IPS-15b (cell line): ENCODE data around the gene TMX4.
"Not testable (repeated sequence)": the region's sequence is repeated elsewhere in the genome, so short reads cannot be mapped to it uniquely, and the experiment has no call there.

Experiments
- H3K27me3 ChIP-seq: one replicate; pipeline ENCODE4 v1.6.1; 2013; ENCODE audit warnings: low read length; ENCODE audit not compliant: control insufficient read depth, insufficient read depth
- H3K36me3 ChIP-seq: one replicate; pipeline ENCODE4 v1.6.1; 2013; ENCODE audit warnings: low read length; ENCODE audit not compliant: control insufficient read depth, insufficient read depth
- H3K4me1 ChIP-seq: one replicate; pipeline ENCODE4 v1.6.1; 2013; ENCODE audit warnings: mild to moderate bottlenecking, low read length; ENCODE audit not compliant: control insufficient read depth, insufficient read depth
- H3K4me3 ChIP-seq: one replicate; pipeline ENCODE4 v1.5.1; 2013; ENCODE audit warnings: low read depth, low read length
- H3K9ac ChIP-seq: one replicate; pipeline ENCODE4 v1.6.1; 2013; ENCODE audit warnings: low read depth, mild to moderate bottlenecking, low read length
- H3K9me3 ChIP-seq: one replicate; pipeline ENCODE4 v1.6.1; 2013; ENCODE audit warnings: mild to moderate bottlenecking, low read length; ENCODE audit not compliant: control insufficient read depth, insufficient read depth

TMX4 gene

GRCh38 chr20:7984192-7984591 is 35.4 kb downstream of the TMX4 start:
- H3K4me1 ChIP-seq: peaks cover 4% of the 10 kb centered on the region
- H3K9ac ChIP-seq: no peak overlapping the region
- no peaks in the 10 kb centered on the region for H3K36me3 ChIP-seq
- no peaks in the 10 kb centered on the region for H3K27me3 ChIP-seq
- H3K9me3 ChIP-seq: no peaks in the 10 kb centered on the region
- H3K4me3 ChIP-seq: no peak overlapping the region

GRCh38 chr20:7981374-7981773 is 38.2 kb downstream of the TMX4 start:
- Histone ChIP-seq H3K9ac (no peak overlapping the region), H3K4me1 (peaks cover 4% of the 10 kb centered on the region), H3K9me3 (no peaks in the 10 kb centered on the region), H3K27me3 (no peaks in the 10 kb centered on the region), H3K4me3 (no peak overlapping the region), H3K36me3 (no peaks in the 10 kb centered on the region)

GRCh38 chr20:7980332-7981046 is 39.1 kb downstream of the TMX4 start:
- Histone ChIP-seq H3K9me3 (no peaks in the 10 kb centered on the region), H3K4me1 (peaks cover 4% of the 10 kb centered on the region), H3K36me3 (no peaks in the 10 kb centered on the region), H3K9ac (no peak overlapping the region), H3K27me3 (no peaks in the 10 kb centered on the region), H3K4me3 (no peak overlapping the region)

- Histone ChIP-seq H3K9ac (no peak overlapping the region), H3K4me1 (no peaks in the 10 kb centered on the region), H3K36me3 (no peaks in the 10 kb centered on the region), H3K4me3 (no peak overlapping the region), H3K9me3 (no peaks in the 10 kb centered on the region), H3K27me3 (no peaks in the 10 kb centered on the region)
Measured at GRCh38 chr20:7977709-7978108, 41.9 kb downstream of the TMX4 start.

GRCh38 chr20:7975851-7976414 is 43.6 kb downstream of the TMX4 start:
- Histone ChIP-seq H3K4me3 (no peak overlapping the region), H3K36me3 (no peaks in the 10 kb centered on the region), H3K27me3 (no peaks in the 10 kb centered on the region), H3K9ac (no peak overlapping the region), H3K9me3 (no peaks in the 10 kb centered on the region), H3K4me1 (no peaks in the 10 kb centered on the region)

- no peaks in the 10 kb centered on the region for H3K36me3 ChIP-seq
Measured at GRCh38 chr20:7974785-7975435, 44.7 kb downstream of the TMX4 start.

GRCh38 chr20:7971536-7972280 is 47.9 kb downstream of the TMX4 start:
- H3K4me1 ChIP-seq: no peaks in the 10 kb centered on the region
- no peak overlapping the region for H3K9ac ChIP-seq
- no peaks in the 10 kb centered on the region for H3K9me3 ChIP-seq
- no peak overlapping the region for H3K4me3 ChIP-seq
- H3K27me3 ChIP-seq: no peaks in the 10 kb centered on the region
- H3K36me3 ChIP-seq: no peaks in the 10 kb centered on the region

More at GRCh38 chr20:7974785-7975435, 44.7 kb downstream of the TMX4 start:
- Histone ChIP-seq H3K4me3 (no peak overlapping the region), H3K4me1 (no peaks in the 10 kb centered on the region), H3K9ac (no peak overlapping the region), H3K27me3 (no peaks in the 10 kb centered on the region), H3K9me3 (no peaks in the 10 kb centered on the region)

- no peaks in the 10 kb centered on the region for H3K4me1 ChIP-seq
- H3K36me3 ChIP-seq: no peaks in the 10 kb centered on the region
- H3K4me3 ChIP-seq: no peak overlapping the region
- H3K27me3 ChIP-seq: no peaks in the 10 kb centered on the region
- H3K9me3 ChIP-seq: no peaks in the 10 kb centered on the region
- H3K9ac ChIP-seq: no peak overlapping the region
Measured at GRCh38 chr20:7967199-7967844, 52.2 kb downstream of the TMX4 start.

- no peaks in the 10 kb centered on the region for H3K4me1 ChIP-seq
- no peak overlapping the region for H3K4me3 ChIP-seq
- H3K36me3 ChIP-seq: no peaks in the 10 kb centered on the region
- no peak overlapping the region for H3K9ac ChIP-seq
- no peaks in the 10 kb centered on the region for H3K9me3 ChIP-seq
- no peaks in the 10 kb centered on the region for H3K27me3 ChIP-seq
Measured at GRCh38 chr20:7966176-7966575, 53.4 kb downstream of the TMX4 start.

GRCh38 chr20:7959484-7959883 is 60.1 kb downstream of the TMX4 start:
- Histone ChIP-seq H3K9me3 (peaks cover 11% of the 10 kb centered on the region), H3K4me3 (no peak overlapping the region), H3K36me3 (no peaks in the 10 kb centered on the region), H3K4me1 (no peaks in the 10 kb centered on the region), H3K27me3 (no peaks in the 10 kb centered on the region), H3K9ac (no peak overlapping the region)

GRCh38 chr20:7956561-7956960 is 63.0 kb downstream of the TMX4 start:
- H3K9me3 ChIP-seq: peaks cover 11% of the 10 kb centered on the region
- H3K4me3 ChIP-seq, H3K36me3 ChIP-seq, H3K9ac ChIP-seq, H3K4me1 ChIP-seq, H3K27me3 ChIP-seq: not testable (repeated sequence)
